IMR-90 (cell line): Measurements from ENCODE around the gene AKAP13. TPM values are rescaled to one million over a fixed set of nuclear protein-coding genes. Genes with fewer than 3 reads are reported as not detected.

Source experiments
- ATAC-seq: fragments of 200-7000 bp; cut with Tn5 transposase; 2 replicates; pipeline ENCODE4 v1.9.1; 2020; ENCODE audit warnings: low read depth, mild to moderate bottlenecking, moderate library complexity
- BruUV-seq: library from RNA; stranded (reverse); fragments of 400-500 nt; replicated peaks from 2 replicates; lab custom pipeline; 2021; lab: Mats Ljungman, UMichigan
- CTCF ChIA-PET: fragments of 300-600 bp; formaldehyde crosslinking; extraction: SDS; loops from one replicate; lab custom pipeline; 2021; ENCODE audit warnings: antibody characterized with exemption; lab: Yijun Ruan, JAX
- POLR2A ChIA-PET: fragments of 300-600 bp; sonication (Branson Sonifier 250); formaldehyde crosslinking; loops from one replicate; lab custom pipeline; 2022; ENCODE audit warnings: antibody characterized with exemption; ENCODE audit not compliant: unreplicated experiment; lab: Charles Lee
- DNase-seq: peaks from one replicate; pipeline ENCODE4 v3.0.0; 2013
- H2AFZ ChIP-seq: replicated peaks from 2 replicates; pipeline ENCODE3; 2013; ENCODE audit warnings: low read length, mild to moderate bottlenecking; ENCODE audit not compliant: poor library complexity
- H2AK5ac ChIP-seq: 2 replicates; pipeline ENCODE4 v1.6.1; 2013; ENCODE audit warnings: low read depth, low read length, inconsistent platforms
- H2AK9ac ChIP-seq: replicated peaks from 2 replicates; pipeline ENCODE3; 2013; ENCODE audit warnings: mild to moderate bottlenecking, low read depth, low read length, moderate library complexity; ENCODE audit not compliant: poor library complexity
- H2BK120ac ChIP-seq: 2 replicates; pipeline ENCODE4 v1.6.1; 2013; ENCODE audit warnings: low read depth, low read length, inconsistent platforms
- H2BK15ac ChIP-seq: 3 replicates; pipeline ENCODE4 v1.6.1; 2013; ENCODE audit warnings: low read depth, low read length, inconsistent platforms
- H2BK20ac ChIP-seq: 2 replicates; pipeline ENCODE4 v1.6.1; 2013; ENCODE audit warnings: low read depth, mild to moderate bottlenecking, inconsistent platforms, low read length, moderate library complexity
- H2BK5ac ChIP-seq: 2 replicates; pipeline ENCODE4 v1.6.1; 2013; ENCODE audit warnings: mild to moderate bottlenecking, low read depth, low read length, inconsistent platforms; ENCODE audit not compliant: poor library complexity, severe bottlenecking
- H3K14ac ChIP-seq: replicated peaks from 2 replicates; pipeline ENCODE4 v1.6.1; 2013; ENCODE audit warnings: low read depth, low read length, inconsistent platforms
- H3K18ac ChIP-seq: 2 replicates; pipeline ENCODE4 v1.6.1; 2013; ENCODE audit warnings: low read depth, low read length, control low read depth
- H3K23ac ChIP-seq: 2 replicates; pipeline ENCODE4 v1.6.1; 2013; ENCODE audit warnings: low read depth, low read length, inconsistent platforms
- H3K27ac ChIP-seq: 2 replicates; pipeline ENCODE4 v1.5.1; 2013; ENCODE audit warnings: mild to moderate bottlenecking, control low read depth, low read length; ENCODE audit not compliant: insufficient read depth
- H3K27me3 ChIP-seq: 2 replicates; pipeline ENCODE4 v1.6.1; 2013; ENCODE audit warnings: low read length; ENCODE audit not compliant: control insufficient read depth, insufficient read depth
- H3K36me3 ChIP-seq: 2 replicates; pipeline ENCODE4 v1.6.1; 2013; ENCODE audit warnings: low read length, mixed read lengths; ENCODE audit not compliant: control insufficient read depth, insufficient read depth
- H3K4ac ChIP-seq: 2 replicates; pipeline ENCODE4 v1.6.1; 2013; ENCODE audit warnings: low read depth, low read length, inconsistent platforms
- H3K4me1 ChIP-seq: 2 replicates; pipeline ENCODE4 v1.6.1; 2013; ENCODE audit warnings: low read length, mixed read lengths; ENCODE audit not compliant: control insufficient read depth, insufficient read depth
- H3K4me2 ChIP-seq: 2 replicates; pipeline ENCODE4 v1.6.1; 2013; ENCODE audit warnings: low read depth, mild to moderate bottlenecking, control low read depth, low read length, moderate library complexity
- H3K4me3 ChIP-seq: 2 replicates; pipeline ENCODE4 v1.5.1; 2013; ENCODE audit warnings: low read depth, mild to moderate bottlenecking, control low read depth, low read length, moderate library complexity; ENCODE audit not compliant: insufficient read depth
- H3K56ac ChIP-seq: 2 replicates; pipeline ENCODE4 v1.6.1; 2013; ENCODE audit warnings: low read length, inconsistent platforms; ENCODE audit not compliant: insufficient read depth; ENCODE audit errors: extremely low read depth
- H3K79me1 ChIP-seq, 2 experiments: 2 replicates each; pipeline ENCODE4 v1.6.1; 2013; ENCODE audit warnings: low read length in 2 of 2, inconsistent platforms in 1 of 2, low read depth in 1 of 2
- H3K9ac ChIP-seq: 2 replicates; pipeline ENCODE4 v1.6.1; 2013; ENCODE audit warnings: low read depth, low read length, control low read depth
- H3K9me1 ChIP-seq: 2 replicates; pipeline ENCODE4 v1.6.1; 2013; ENCODE audit warnings: low read length, inconsistent platforms; ENCODE audit not compliant: insufficient read depth
- H3K9me3 ChIP-seq: 2 replicates; pipeline ENCODE4 v1.6.1; 2013; ENCODE audit warnings: low read length; ENCODE audit not compliant: control insufficient read depth, insufficient read depth
- H4K20me1 ChIP-seq: 2 replicates; pipeline ENCODE4 v1.6.1; 2013; ENCODE audit warnings: low read length, inconsistent platforms; ENCODE audit not compliant: insufficient read depth
- H4K5ac ChIP-seq: 2 replicates; pipeline ENCODE4 v1.6.1; 2013; ENCODE audit warnings: mild to moderate bottlenecking, low read depth, low read length, control low read depth
- H4K8ac ChIP-seq, 2 experiments: 2 replicates each; pipeline ENCODE4 v1.6.1; 2013; ENCODE audit warnings: low read depth in 2 of 2, low read length in 2 of 2, control low read depth in 1 of 2, inconsistent platforms in 1 of 2
- H4K91ac ChIP-seq: 2 replicates; pipeline ENCODE4 v1.6.1; 2013; ENCODE audit warnings: low read depth, low read length, inconsistent platforms; ENCODE audit not compliant: insufficient read depth
- CEBPB ChIP-seq: IDR thresholded peaks from 2 replicates; pipeline ENCODE4 v1.6.1; 2012; ENCODE audit warnings: low read depth, low read length, improper control_type of control experiment
- MAFK ChIP-seq: IDR thresholded peaks from 2 replicates; pipeline ENCODE4 v1.6.1; 2012; ENCODE audit warnings: low read depth, low read length, improper control_type of control experiment
- MXI1 ChIP-seq: IDR thresholded peaks from 2 replicates; pipeline ENCODE4 v1.6.1; 2012; ENCODE audit warnings: low read depth, mild to moderate bottlenecking, low read length, moderate library complexity, borderline replicate concordance
- NFE2L2 ChIP-seq: fragments of 150-350 bp; IDR thresholded peaks from 2 replicates; pipeline ENCODE4 v1.6.1; 2016; ENCODE audit warnings: low read depth, mild to moderate bottlenecking, low read length
- RCOR1 ChIP-seq: IDR thresholded peaks from 2 replicates; pipeline ENCODE4 v1.6.1; 2012; ENCODE audit warnings: mild to moderate bottlenecking, low read length, improper control_type of control experiment; ENCODE audit not compliant: insufficient replicate concordance
- RFX5 ChIP-seq: IDR thresholded peaks from 2 replicates; pipeline ENCODE4 v1.8.0; 2012; ENCODE audit warnings: low read depth, mild to moderate bottlenecking, low read length, moderate library complexity
- USF2 ChIP-seq: fragments of 150-350 bp; IDR thresholded peaks from 2 replicates; pipeline ENCODE4 v1.6.1; 2017; ENCODE audit warnings: mild to moderate bottlenecking, antibody characterized with exemption, low read length, low read depth
- WGBS, 2 experiments: methylation state at CpG; one replicate each; pipeline versions ENCODE4 v1.1.5 to v1.1.7; 2013; ENCODE audit warnings: missing lambda C conversion rate in 2 of 2; ENCODE audit not compliant: insufficient read length in 1 of 2; ENCODE audit errors: extremely low coverage in 2 of 2; 5-methylcytosine and 5-hydroxymethylcytosine counted together
- dilution Hi-C: fragments of 300-500 bp; cut with HindIII; formaldehyde crosslinking; loops from one replicate; pipeline ENCODE4 v1.14.3; 2018; ENCODE audit warnings: low sequenced_read_pairs; ENCODE audit not compliant: unreplicated experiment
- in situ Hi-C: fragments of 300-500 bp; cut with MboI; formaldehyde crosslinking; loops from 3 replicates; pipeline ENCODE4 v1.14.3; 2019; ENCODE audit warnings: low sequenced_read_pairs, inconsistent platforms, mixed read lengths
- intact Hi-C: fragments of 100-400 bp; cut with micrococcal nuclease; formaldehyde crosslinking; loops from 2 replicates; pipeline ENCODE4 v1.10.0; 2022
- polyA plus RNA-seq, 3 experiments: library from polyadenylated mRNA; depleted of rRNA; stranded (reverse); fragments of >200 nt; gene quantifications; 2 replicates each; pipeline ENCODE4 v1.2.3, GENCODE V29; 2012; ENCODE audit warnings: low replicate concordance in 1 of 3
- total RNA-seq: library from RNA; depleted of rRNA; stranded (reverse); fragments of >200 nt; gene quantifications from 2 replicates; pipeline ENCODE4 v1.2.3, GENCODE V29; 2012

The AKAP13 gene
- total and polyA plus RNA-seq, 2 of the 4 experiments (the other 2 are of a cell fraction) = 10.4 to 46.4 TPM

- Histone ChIP-seq H3K9ac (no peak overlapping the region), H4K5ac (no peak overlapping the region), H2AK9ac (no peak overlapping the region), H4K8ac (no peak overlapping the region), H3K9me3 (no peaks in the 10 kb centered on the region), H3K14ac (no peak overlapping the region; the same call in 1 of the 2 replicates), H2BK120ac (no peak overlapping the region), H3K36me3 (no peaks in the 10 kb centered on the region), H3K4me1 (peaks cover 12% of the 10 kb centered on the region; the same call in 1 of the 2 replicates), H2BK5ac (no peak overlapping the region), H2BK15ac (no peak overlapping the region), H3K27me3 (no peaks in the 10 kb centered on the region), H3K79me1 (peaks cover 45 to 73% of the 10 kb centered on the region in 2 experiments), H3K9me1 (peaks cover 3% of the 10 kb centered on the region; the same call in 1 of the 2 replicates), H3K56ac (no peak overlapping the region), H3K23ac (no peak overlapping the region), H2BK20ac (no peak overlapping the region), H3K18ac (no peak overlapping the region), H3K27ac (no peak overlapping the region), H3K4ac (no peak overlapping the region), H2AFZ (no peak overlapping the region), H4K20me1 (peaks cover 53% of the 10 kb centered on the region; the same call in 1 of the 2 replicates), H2AK5ac (no peak overlapping the region), H3K4me3 (no peak overlapping the region), H4K91ac (no peak overlapping the region), H3K4me2 (no peak overlapping the region)
- POLR2A ChIA-PET = no interaction called here
- DNase-seq (peak; percentile 41), ATAC-seq (peak; percentile 29)
- CTCF ChIA-PET = no interaction called here
- in situ Hi-C loops (no loop called here), dilution Hi-C loops (no loop called here), intact Hi-C loops (loop anchor here (5.0 to 10.0 kb wide), 2 partner anchors 58 to 206 kb away; no protein-coding TSS in a partner anchor)
- TF ChIP-seq CEBPB = 0 out of 2 replicates have a peak, but pooled peaks have one; percentile 1
- no peak for TF ChIP-seq MXI1
- no peak for TF ChIP-seq NFE2L2
- no peak for TF ChIP-seq RCOR1
- no peak for TF ChIP-seq USF2
- TF ChIP-seq MAFK = no peak
- TF ChIP-seq RFX5 = no peak
- WGBS, 2 experiments = 49% methylated on average over 4 of the region's 5 CpGs; no CpG with 5 or more reads in 1 of the 2 experiments
- no TSS peak for BruUV-seq
Measured at GRCh38 chr15:85419161-85419560, 38.8 kb downstream of the AKAP13 start.
